GM12875 (cell line): Measurements from ENCODE around the gene PI4K2B.
"Not testable (repeated sequence)": the region's sequence is repeated elsewhere in the genome, so short reads cannot be mapped to it uniquely, and the experiment has no call there.

ENCODE experiments used
- H3K4me3 ChIP-seq: one replicate; pipeline ENCODE4 v1.5.1; 2011; ENCODE audit warnings: low read depth, low read length, control low read depth
- TF ChIP-seq, protein P1 (sequence below): IDR thresholded peaks from 2 replicates; pipeline ENCODE4 v1.5.1; 2011; ENCODE audit warnings: low read depth, mild to moderate bottlenecking, control low read depth, inconsistent platforms, low read length, moderate library complexity, borderline replicate concordance; ENCODE audit not compliant: insufficient read depth

Gene PI4K2B

DNA sequence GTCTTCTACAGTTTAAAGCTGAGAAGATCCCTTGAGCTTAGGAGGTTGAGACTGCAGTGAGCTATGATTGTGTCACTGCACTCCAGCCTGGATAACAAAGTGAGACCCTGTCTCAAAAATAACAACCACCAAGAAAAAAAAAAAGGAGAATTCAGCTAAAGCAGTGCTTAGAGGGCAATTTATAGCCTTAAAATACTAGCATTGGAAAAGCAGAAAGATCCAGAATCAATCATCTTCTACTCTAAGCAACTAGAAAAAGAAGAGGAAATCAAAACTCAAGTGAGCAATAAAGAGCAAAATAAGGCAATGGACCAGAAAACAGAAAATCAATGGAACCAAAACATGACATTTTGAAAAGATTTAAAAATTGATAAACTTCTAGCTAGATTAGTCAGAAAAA, 639 bp upstream of the PI4K2B start:
- TF ChIP-seq, protein P1, sequence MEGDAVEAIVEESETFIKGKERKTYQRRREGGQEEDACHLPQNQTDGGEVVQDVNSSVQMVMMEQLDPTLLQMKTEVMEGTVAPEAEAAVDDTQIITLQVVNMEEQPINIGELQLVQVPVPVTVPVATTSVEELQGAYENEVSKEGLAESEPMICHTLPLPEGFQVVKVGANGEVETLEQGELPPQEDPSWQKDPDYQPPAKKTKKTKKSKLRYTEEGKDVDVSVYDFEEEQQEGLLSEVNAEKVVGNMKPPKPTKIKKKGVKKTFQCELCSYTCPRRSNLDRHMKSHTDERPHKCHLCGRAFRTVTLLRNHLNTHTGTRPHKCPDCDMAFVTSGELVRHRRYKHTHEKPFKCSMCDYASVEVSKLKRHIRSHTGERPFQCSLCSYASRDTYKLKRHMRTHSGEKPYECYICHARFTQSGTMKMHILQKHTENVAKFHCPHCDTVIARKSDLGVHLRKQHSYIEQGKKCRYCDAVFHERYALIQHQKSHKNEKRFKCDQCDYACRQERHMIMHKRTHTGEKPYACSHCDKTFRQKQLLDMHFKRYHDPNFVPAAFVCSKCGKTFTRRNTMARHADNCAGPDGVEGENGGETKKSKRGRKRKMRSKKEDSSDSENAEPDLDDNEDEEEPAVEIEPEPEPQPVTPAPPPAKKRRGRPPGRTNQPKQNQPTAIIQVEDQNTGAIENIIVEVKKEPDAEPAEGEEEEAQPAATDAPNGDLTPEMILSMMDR: no peak
- H3K4me3 ChIP-seq: no peak overlapping the region

- TF ChIP-seq, protein P1: peak; percentile 34; the same call in 1 of the 2 replicates
- peak overlapping the region; percentile 98 for H3K4me3 ChIP-seq
Observed at GRCh38 chr4:25234390-25235370, 847 bp downstream of the PI4K2B start.

GRCh38 chr4:25235401-25235800, 1.6 kb downstream of the PI4K2B start:
- peak overlapping the region; percentile 98 for H3K4me3 ChIP-seq

DNA sequence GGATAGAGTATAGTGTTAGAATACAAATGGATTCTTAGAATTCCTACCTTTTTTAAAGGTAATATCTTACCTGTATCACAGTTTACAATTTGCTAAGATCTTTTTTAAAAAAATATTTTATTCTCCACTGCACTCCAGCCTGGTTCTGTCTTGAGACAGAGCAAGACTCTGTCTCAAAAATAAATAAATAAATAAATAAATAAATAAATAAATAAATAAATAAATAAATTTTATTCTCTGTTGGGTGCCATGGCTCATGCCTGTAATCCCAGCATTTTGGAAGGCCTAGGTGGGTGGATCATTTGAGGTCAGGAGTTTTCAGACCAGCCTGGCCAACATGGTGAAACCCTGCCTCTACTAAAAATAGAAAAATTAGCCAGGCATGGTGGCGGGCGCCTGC, 2.2 kb downstream of the PI4K2B start:
- peak overlapping the region; percentile 98 for H3K4me3 ChIP-seq

More at GRCh38 chr4:25235401-25235800, 1.6 kb downstream of the PI4K2B start:
- TF ChIP-seq, protein P1: no peak

DNA sequence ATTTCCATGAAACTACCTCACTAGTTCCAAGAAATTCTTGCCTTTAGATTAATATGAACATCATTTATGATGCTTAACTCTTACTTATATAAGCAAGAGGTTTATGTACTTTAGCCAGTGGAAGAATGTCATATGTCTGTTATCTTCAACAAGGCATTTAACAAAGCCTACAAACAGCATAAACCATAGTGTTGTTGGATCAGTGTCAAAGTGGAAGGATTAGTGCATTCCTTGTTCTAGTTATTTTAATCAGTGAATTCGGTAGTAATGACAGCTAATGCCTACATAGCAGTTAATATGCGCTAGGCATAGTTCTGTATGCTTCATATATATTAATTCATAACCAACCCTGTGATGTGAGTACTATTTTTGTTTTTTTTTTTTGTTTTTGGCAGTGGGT, 3.1 kb downstream of the PI4K2B start:
- TF ChIP-seq, protein P1: no peak
- H3K4me3 ChIP-seq: no peak overlapping the region

- TF ChIP-seq, protein P1: no peak
- H3K4me3 ChIP-seq: no peak overlapping the region
Observed at GRCh38 chr4:25238052-25238451, 4.2 kb downstream of the PI4K2B start.

DNA sequence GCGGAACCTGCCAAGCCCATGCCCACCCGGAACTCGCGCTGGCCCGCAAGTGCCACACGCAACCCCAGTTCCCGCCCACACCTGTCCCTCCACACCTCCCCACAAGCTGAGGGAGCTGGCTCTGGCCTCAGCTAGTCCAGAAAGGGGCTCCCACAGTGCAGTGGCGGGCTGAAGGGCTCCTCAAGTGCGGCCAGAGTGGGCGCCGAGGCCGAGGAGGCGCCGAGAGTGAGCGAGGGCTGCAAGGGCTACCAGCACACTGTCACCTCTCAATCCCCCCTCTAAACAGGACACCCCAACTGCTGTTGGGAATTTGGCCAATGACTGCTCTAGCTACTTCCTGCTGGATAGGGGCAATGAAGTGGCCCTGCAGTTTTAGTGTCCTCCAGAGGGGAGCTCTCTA, 5.7 kb downstream of the PI4K2B start:
- not testable (repeated sequence) for H3K4me3 ChIP-seq

DNA sequence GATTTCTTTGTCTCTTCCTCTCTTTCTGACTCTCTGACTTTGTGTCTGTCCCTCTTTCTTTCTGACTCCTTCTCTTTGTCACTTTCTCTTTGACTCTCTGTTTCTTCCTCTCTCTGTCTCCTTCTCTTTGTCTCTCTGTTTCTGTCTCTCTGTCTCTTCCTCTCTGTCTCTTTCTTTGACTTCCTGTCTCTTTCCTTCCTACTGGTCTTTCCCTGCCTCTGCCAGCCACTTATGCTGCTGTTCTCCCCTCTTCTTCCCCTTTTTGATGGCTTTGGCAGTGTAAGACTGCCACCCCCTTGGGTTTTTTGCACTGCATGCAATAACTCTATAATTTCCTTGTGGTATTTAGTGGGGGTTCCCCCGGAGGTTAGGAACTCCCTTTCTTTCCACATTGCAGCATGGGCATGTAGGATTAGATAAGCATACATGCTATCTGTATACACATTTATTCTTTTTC, 6.9 kb downstream of the PI4K2B start:
- not testable (repeated sequence) for H3K4me3 ChIP-seq

DNA sequence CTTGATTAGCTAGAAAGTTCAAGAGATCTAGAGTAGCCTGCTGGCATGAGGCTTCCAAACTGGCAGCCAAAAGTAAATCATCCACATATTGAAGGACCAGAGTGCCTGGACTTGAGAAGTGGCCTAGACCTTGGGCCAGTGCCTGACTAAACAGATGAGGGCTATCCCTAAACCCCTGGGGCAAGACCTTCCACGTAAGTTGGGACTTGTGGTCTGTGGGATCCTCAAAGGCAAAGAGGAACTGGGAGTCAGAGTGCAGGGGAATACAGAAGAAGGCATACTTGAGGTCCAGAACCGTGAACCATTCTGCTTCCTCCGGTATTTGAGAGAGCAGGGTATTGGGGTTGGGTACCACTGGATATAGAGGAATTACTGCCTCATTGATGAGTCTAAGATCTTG, 8.4 kb downstream of the PI4K2B start:
- not testable (repeated sequence) for H3K4me3 ChIP-seq
